ENCODE measurements around the gene FOXC1. TPM values are rescaled to one million over a fixed set of nuclear protein-coding genes. Genes with fewer than 3 reads are reported as not detected.

FOXC1 gene
- total RNA-seq, 1 donor from 2014 or later = 4.9 TPM

DNA sequence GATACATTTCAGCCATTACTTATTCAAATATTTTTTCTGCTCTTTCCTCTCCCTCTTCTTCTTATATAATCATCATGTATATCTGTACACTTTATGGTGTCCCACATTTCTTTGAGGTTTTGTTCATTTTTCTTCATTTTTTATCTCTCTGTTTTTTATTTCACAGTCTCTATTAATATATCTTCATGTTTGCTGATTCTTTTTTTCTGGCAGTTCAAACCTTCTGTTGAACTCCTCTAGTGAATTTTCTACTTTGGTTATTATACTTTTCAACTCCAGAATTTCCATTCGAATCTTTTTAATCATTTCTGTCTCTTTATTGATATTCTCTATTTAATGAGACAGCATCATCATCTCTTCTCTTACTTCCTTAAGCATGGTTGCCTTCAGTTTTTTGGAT lies 38.9 kb upstream of the FOXC1 start:
- Histone ChIP-seq H3K4me3 (no peak overlapping the region), H3K4me1 (peaks cover under 1% of the 10 kb centered on the region), H3K27me3 (no peaks in the 10 kb centered on the region), H3K36me3 (no peaks in the 10 kb centered on the region), H3K27ac (no peak overlapping the region), H3K9me3 (peaks cover 15% of the 10 kb centered on the region)
- no peak for ATAC-seq
- TF ChIP-seq, protein P1, sequence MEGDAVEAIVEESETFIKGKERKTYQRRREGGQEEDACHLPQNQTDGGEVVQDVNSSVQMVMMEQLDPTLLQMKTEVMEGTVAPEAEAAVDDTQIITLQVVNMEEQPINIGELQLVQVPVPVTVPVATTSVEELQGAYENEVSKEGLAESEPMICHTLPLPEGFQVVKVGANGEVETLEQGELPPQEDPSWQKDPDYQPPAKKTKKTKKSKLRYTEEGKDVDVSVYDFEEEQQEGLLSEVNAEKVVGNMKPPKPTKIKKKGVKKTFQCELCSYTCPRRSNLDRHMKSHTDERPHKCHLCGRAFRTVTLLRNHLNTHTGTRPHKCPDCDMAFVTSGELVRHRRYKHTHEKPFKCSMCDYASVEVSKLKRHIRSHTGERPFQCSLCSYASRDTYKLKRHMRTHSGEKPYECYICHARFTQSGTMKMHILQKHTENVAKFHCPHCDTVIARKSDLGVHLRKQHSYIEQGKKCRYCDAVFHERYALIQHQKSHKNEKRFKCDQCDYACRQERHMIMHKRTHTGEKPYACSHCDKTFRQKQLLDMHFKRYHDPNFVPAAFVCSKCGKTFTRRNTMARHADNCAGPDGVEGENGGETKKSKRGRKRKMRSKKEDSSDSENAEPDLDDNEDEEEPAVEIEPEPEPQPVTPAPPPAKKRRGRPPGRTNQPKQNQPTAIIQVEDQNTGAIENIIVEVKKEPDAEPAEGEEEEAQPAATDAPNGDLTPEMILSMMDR (IDR thresholded peaks at IDR 0.05) = no peak
- intact Hi-C loops (cut with DNase I) = no loop called here
- DNase-seq = no peak

GRCh38 chr6:1572892-1573291 lies 36.8 kb upstream of the FOXC1 start:
- H3K27ac ChIP-seq = no peak overlapping the region
- no peak overlapping the region for H3K4me3 ChIP-seq
- no peaks in the 10 kb centered on the region for H3K36me3 ChIP-seq
- ATAC-seq (no peak), DNase-seq (no peak)
- peaks cover 15% of the 10 kb centered on the region for H3K9me3 ChIP-seq
- no peaks in the 10 kb centered on the region for H3K27me3 ChIP-seq
- TF ChIP-seq, protein P1 (IDR thresholded peaks at IDR 0.05) = no peak
- intact Hi-C loops (cut with DNase I) = no loop called here
- H3K4me1 ChIP-seq = peaks cover 6% of the 10 kb centered on the region

- TF ChIP-seq, protein P1 (IDR thresholded peaks at IDR 0.05) = no peak
- DNase-seq (no peak), ATAC-seq (no peak)
- Histone ChIP-seq H3K36me3 (no peaks in the 10 kb centered on the region), H3K4me3 (no peak overlapping the region), H3K9me3 (peaks cover 11% of the 10 kb centered on the region), H3K4me1 (peaks cover 6% of the 10 kb centered on the region), H3K27ac (no peak overlapping the region), H3K27me3 (no peaks in the 10 kb centered on the region)
- intact Hi-C loops (cut with DNase I) = no loop called here
Measured at GRCh38 chr6:1574083-1574761, 35.5 kb upstream of the FOXC1 start.

GRCh38 chr6:1574890-1575209 lies 34.9 kb upstream of the FOXC1 start:
- no peak for ATAC-seq
- DNase-seq = no peak
- Histone ChIP-seq H3K27ac (no peak overlapping the region), H3K36me3 (no peaks in the 10 kb centered on the region), H3K27me3 (no peaks in the 10 kb centered on the region), H3K4me3 (no peak overlapping the region), H3K4me1 (peaks cover 6% of the 10 kb centered on the region), H3K9me3 (peaks cover 8% of the 10 kb centered on the region)
- intact Hi-C loops (cut with DNase I) = no loop called here
- TF ChIP-seq, protein P1 (IDR thresholded peaks at IDR 0.05) = no peak

- Histone ChIP-seq H3K27me3 (no peaks in the 10 kb centered on the region), H3K27ac (peak overlapping the region; percentile 6), H3K36me3 (no peaks in the 10 kb centered on the region), H3K4me3 (no peak overlapping the region), H3K9me3 (peaks cover 7% of the 10 kb centered on the region), H3K4me1 (peaks cover 6% of the 10 kb centered on the region)
- intact Hi-C loops (cut with DNase I) = no loop called here
- DNase-seq (no peak), ATAC-seq (peak; percentile 31)
- TF ChIP-seq, protein P1 (IDR thresholded peaks at IDR 0.05) = no peak
Measured at GRCh38 chr6:1575210-1576041, 34.3 kb upstream of the FOXC1 start.
